ENCODE measurements around the gene OTOS.

Gene OTOS

DNA sequence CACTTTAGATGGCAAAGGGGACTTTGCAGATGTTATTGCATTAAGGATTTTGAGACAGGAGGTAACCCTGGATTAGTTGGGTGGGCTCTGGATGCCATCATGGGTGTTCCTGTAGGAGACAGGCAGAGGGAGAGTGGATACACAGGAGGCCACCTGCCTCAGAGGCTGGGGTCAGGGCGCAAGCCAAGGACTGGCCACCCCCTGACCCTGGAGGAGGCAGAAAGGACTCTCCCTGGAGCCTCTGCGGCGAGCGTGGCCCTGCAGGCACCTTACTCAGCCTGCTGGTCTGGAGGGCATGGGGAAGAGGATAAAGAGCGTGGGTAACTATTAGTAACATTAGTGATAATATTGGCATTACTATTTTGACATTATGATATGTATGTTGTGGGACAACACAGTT, 21.6 kb upstream of the OTOS start:
- H3K4me3 ChIP-seq (ENCODE audit: low read depth in 1 of 2, low read length in 2 of 2), result no peak overlapping the region
- no peak overlapping the region for H3K27ac ChIP-seq (ENCODE audit: low read depth, low read length)
- H3K27me3 ChIP-seq (ENCODE audit: control insufficient read depth in 1 of 2, insufficient read depth in 2 of 2, low read length in 2 of 2), result no peaks in the 10 kb centered on the region
- H3K9ac ChIP-seq (ENCODE audit: low read depth in 1 of 2, low read length in 2 of 2), result no peak overlapping the region
- no peaks in the 10 kb centered on the region for H3K4me1 ChIP-seq (ENCODE audit: control insufficient read depth in 1 of 2, insufficient read depth in 2 of 2, low read length in 2 of 2)
- H3K9me3 ChIP-seq (ENCODE audit: control insufficient read depth in 1 of 2, low read length in 2 of 2), result peaks cover 3 to 7% of the 10 kb centered on the region in 2 donors
- H3K36me3 ChIP-seq (ENCODE audit: control insufficient read depth in 1 of 2, insufficient read depth in 2 of 2, low read length in 2 of 2), result no peaks in the 10 kb centered on the region

DNA sequence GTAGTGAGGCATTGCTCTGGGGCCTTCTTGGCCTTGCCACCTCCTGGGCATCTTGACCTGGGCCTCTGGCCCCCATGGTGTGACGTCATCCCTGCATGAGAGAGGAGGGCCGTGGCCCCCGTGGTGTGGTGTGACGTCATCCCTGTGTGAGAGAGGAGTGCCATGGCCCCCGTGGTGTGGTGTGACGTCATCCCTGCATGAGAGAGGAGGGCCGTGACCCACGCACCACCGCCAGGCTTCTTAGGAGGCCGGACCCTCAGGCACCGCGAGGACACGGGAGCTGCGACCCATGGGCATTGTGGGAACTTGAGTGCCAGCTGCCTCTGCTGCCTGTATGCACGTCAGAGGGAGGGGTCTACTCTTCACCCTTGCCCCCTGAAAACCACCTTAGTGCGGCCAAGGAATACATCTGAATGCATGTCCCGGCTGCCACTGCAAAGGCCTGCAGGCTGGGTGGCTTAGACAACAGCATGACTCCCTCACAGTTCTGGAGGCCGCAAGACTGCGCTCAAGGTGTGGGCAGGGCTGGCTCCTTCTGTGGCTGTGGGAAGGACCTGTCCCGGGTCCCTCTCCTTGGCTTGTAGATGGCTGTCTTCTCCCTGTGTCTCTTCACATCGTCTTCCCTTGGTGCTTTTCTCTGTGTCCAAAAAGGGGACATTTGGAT, 20.8 kb upstream of the OTOS start:
- Histone ChIP-seq H3K36me3 (ENCODE audit: control insufficient read depth in 1 of 2, insufficient read depth in 2 of 2, low read length in 2 of 2) (no peaks in the 10 kb centered on the region), H3K9me3 (ENCODE audit: control insufficient read depth in 1 of 2, low read length in 2 of 2) (peaks cover 3 to 7% of the 10 kb centered on the region in 2 donors), H3K9ac (ENCODE audit: low read depth in 1 of 2, low read length in 2 of 2) (no peak overlapping the region), H3K4me3 (ENCODE audit: low read depth in 1 of 2, low read length in 2 of 2) (no peak overlapping the region), H3K27me3 (ENCODE audit: control insufficient read depth in 1 of 2, insufficient read depth in 2 of 2, low read length in 2 of 2) (no peaks in the 10 kb centered on the region), H3K4me1 (ENCODE audit: control insufficient read depth in 1 of 2, insufficient read depth in 2 of 2, low read length in 2 of 2) (no peaks in the 10 kb centered on the region), H3K27ac (ENCODE audit: low read depth, low read length) (no peak overlapping the region)

DNA sequence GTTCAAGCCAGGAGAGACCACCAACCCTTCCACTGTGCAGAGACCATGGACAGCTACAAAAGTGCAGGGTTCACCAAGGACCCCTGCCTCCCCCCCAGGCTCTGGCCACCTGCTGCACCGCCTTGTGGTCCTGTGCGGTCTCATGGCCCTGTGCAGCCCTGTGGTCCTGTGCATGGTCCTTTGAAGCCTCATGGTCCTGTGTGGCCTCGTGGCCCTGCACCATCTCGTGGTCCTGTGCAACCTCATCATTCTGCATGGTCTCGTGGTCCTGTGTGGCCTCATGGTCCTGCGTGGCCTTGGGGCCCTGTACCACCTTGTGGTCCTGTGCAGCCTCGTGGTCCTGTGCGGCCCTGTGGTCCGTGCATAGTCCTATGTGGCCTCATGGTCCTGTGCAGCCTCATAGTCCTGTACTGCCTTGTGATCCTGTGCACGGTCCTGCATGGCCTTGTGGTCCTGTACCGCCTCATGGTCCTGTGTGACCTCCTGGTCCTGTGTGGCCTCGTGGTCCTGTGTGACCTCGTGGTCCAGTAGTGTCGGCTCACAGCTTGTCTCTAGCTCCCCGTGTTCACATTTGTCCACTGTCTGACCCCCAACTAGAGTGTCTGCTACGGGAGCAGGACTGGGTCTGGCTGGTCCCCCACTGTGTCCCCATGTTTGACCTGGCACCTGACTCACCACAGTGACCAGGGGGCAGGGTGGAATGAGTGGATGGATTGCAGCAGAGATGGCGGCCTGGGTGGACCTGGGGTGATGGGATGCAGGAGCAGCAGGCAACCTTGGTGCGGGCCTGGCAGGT, 20.0 kb upstream of the OTOS start:
- Histone ChIP-seq H3K36me3 (ENCODE audit: control insufficient read depth in 1 of 2, insufficient read depth in 2 of 2, low read length in 2 of 2) (no peaks in the 10 kb centered on the region), H3K9me3 (ENCODE audit: control insufficient read depth in 1 of 2, low read length in 2 of 2) (peaks cover 3 to 7% of the 10 kb centered on the region in 2 donors), H3K4me1 (ENCODE audit: control insufficient read depth in 1 of 2, insufficient read depth in 2 of 2, low read length in 2 of 2) (no peaks in the 10 kb centered on the region), H3K4me3 (ENCODE audit: low read depth in 1 of 2, low read length in 2 of 2) (no peak overlapping the region), H3K9ac (ENCODE audit: low read depth in 1 of 2, low read length in 2 of 2) (no peak overlapping the region), H3K27ac (ENCODE audit: low read depth, low read length) (no peak overlapping the region), H3K27me3 (ENCODE audit: control insufficient read depth in 1 of 2, insufficient read depth in 2 of 2, low read length in 2 of 2) (no peaks in the 10 kb centered on the region)

DNA sequence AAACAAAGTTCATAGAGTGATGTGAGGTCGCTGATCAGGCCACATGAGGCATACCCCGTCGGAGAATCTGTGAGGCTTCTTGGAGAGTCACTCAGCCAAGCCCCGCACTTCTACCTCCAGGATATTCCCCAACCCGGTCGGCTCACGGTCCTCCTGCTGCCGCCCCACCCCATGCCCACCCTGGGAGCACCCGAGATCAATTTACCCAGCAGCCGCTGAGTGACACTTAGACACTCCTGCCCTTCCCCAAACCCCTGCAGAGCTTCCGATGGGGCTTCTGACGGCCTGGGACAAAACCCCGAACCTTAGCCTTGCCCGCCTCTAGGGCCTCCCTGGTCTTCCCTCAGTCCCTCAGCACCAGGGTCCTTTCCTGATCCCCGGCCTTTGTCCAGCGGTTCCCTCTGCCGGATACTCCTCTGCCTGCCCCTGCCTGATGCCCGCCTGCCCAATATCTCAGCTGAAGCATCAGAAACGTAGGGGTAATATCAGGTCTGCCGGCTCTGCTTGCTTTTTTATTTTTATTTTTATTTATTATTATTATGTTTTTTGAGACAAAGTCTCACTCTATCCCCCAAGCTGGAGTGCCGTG, 18.9 kb upstream of the OTOS start:
- no peak overlapping the region for H3K4me3 ChIP-seq (ENCODE audit: low read depth in 1 of 2, low read length in 2 of 2)
- no peaks in the 10 kb centered on the region for H3K4me1 ChIP-seq (ENCODE audit: control insufficient read depth in 1 of 2, insufficient read depth in 2 of 2, low read length in 2 of 2)
- no peaks in the 10 kb centered on the region for H3K36me3 ChIP-seq (ENCODE audit: control insufficient read depth in 1 of 2, insufficient read depth in 2 of 2, low read length in 2 of 2)
- peaks cover 3 to 7% of the 10 kb centered on the region in 2 donors for H3K9me3 ChIP-seq (ENCODE audit: control insufficient read depth in 1 of 2, low read length in 2 of 2)
- H3K27ac ChIP-seq (ENCODE audit: low read depth, low read length), result no peak overlapping the region
- H3K27me3 ChIP-seq (ENCODE audit: control insufficient read depth in 1 of 2, insufficient read depth in 2 of 2, low read length in 2 of 2), result no peaks in the 10 kb centered on the region
- no peak overlapping the region for H3K9ac ChIP-seq (ENCODE audit: low read depth in 1 of 2, low read length in 2 of 2)

DNA sequence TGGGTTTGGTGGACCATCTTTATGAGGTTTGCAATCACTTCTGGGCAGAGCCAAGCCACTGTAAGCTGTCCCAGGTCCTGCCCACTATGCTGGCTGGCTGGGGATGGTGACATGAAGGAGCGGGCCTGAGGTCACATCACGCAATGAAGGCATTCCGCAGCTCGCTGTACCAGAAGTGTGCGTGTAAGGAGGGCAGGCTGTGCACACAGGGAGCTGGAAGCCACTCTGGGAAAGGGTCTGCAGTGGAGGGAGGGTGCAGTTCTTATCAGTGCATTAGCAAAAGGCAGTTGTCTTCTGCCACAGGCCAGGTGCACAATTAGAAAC, 16.7 kb upstream of the OTOS start:
- H3K27me3 ChIP-seq (ENCODE audit: control insufficient read depth in 1 of 2, insufficient read depth in 2 of 2, low read length in 2 of 2), result no peaks in the 10 kb centered on the region

DNA sequence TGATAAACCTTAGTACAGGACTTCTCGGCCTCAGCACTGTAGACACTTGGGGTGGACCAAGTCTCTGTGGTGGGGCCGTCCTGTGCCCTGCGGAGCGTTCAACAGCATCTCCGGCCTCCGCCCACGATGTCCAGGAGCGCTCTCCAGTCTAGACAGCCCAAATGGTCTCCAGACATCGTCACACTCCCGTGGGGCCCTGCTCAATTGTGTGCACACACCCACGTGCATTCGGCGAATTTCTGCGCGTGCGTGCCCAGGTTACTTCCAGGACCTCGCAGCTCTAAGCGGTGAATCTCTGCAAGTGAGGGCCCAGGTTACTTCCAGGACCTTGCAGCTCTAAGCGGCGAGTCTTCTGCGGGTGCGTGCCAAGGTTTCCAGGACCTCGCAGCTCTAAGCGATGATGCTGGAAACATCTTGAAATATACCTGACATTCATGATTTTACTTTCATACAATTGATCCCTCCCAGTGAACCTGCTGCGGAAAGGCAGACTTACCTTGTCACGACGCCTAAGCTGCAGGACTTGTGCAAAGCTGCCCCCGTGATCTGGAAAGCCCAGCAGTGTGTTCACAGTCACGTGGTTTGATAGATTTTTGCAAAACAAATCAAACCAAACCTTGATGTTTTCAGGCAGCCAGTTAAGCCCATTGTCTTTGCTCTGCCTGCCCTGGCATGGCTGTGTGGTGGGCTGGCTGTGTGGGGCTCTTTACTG, 16.1 kb upstream of the OTOS start:
- no peak overlapping the region for H3K4me3 ChIP-seq (ENCODE audit: low read depth in 1 of 2, low read length in 2 of 2)
- no peak overlapping the region for H3K9ac ChIP-seq (ENCODE audit: low read depth in 1 of 2, low read length in 2 of 2)
- H3K9me3 ChIP-seq (ENCODE audit: control insufficient read depth in 1 of 2, low read length in 2 of 2), result no peaks in the 10 kb centered on the region
- no peak overlapping the region for H3K27ac ChIP-seq (ENCODE audit: low read depth, low read length)
- no peaks in the 10 kb centered on the region for H3K4me1 ChIP-seq (ENCODE audit: control insufficient read depth in 1 of 2, insufficient read depth in 2 of 2, low read length in 2 of 2)
- no peaks in the 10 kb centered on the region for H3K36me3 ChIP-seq (ENCODE audit: control insufficient read depth in 1 of 2, insufficient read depth in 2 of 2, low read length in 2 of 2)
- no peaks in the 10 kb centered on the region for H3K27me3 ChIP-seq (ENCODE audit: control insufficient read depth in 1 of 2, insufficient read depth in 2 of 2, low read length in 2 of 2)

More for the DNA sequence above, 16.7 kb upstream of the OTOS start:
- Histone ChIP-seq H3K4me1 (ENCODE audit: control insufficient read depth in 1 of 2, insufficient read depth in 2 of 2, low read length in 2 of 2) (no peaks in the 10 kb centered on the region), H3K4me3 (ENCODE audit: low read depth in 1 of 2, low read length in 2 of 2) (no peak overlapping the region), H3K9me3 (ENCODE audit: control insufficient read depth in 1 of 2, low read length in 2 of 2) (no peaks in the 10 kb centered on the region), H3K36me3 (ENCODE audit: control insufficient read depth in 1 of 2, insufficient read depth in 2 of 2, low read length in 2 of 2) (no peaks in the 10 kb centered on the region), H3K27ac (ENCODE audit: low read depth, low read length) (no peak overlapping the region), H3K9ac (ENCODE audit: low read depth in 1 of 2, low read length in 2 of 2) (no peak overlapping the region)

DNA sequence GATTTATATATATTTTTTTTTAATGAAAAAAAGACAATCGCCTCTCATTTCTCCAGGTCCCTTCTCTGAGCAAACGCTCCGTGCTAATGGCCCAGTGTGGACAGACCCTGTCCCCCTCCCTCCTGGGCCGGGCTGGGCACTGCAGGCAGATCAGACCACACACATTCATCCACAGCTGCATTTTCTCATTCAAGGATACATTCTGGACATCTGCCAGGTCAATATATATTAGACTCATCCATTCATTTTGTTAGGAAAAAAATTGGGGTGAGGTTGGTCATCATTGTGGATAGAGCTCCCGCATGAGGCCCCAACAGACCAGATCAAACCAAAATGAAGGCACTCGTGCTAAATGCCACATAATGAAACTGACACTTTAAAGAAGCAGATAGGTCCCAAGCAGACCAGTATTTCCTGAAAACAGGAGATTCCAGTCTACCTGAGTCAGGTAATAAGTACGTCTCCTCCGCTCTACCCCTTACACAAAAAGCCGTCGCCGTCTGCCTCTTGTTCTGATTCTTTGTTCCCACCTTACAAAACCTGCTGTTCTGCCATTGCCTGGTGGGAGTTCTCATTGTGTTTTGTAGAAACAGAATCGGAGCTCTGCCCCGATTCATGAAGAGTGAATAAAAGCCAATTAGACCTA, 15.4 kb upstream of the OTOS start:
- H3K9ac ChIP-seq (ENCODE audit: low read depth in 1 of 2, low read length in 2 of 2), result no peak overlapping the region
- H3K9me3 ChIP-seq (ENCODE audit: control insufficient read depth in 1 of 2, low read length in 2 of 2), result no peaks in the 10 kb centered on the region
- H3K4me1 ChIP-seq (ENCODE audit: control insufficient read depth in 1 of 2, insufficient read depth in 2 of 2, low read length in 2 of 2), result no peaks in the 10 kb centered on the region
- H3K27me3 ChIP-seq (ENCODE audit: control insufficient read depth in 1 of 2, insufficient read depth in 2 of 2, low read length in 2 of 2), result no peaks in the 10 kb centered on the region
- H3K27ac ChIP-seq (ENCODE audit: low read depth, low read length), result no peak overlapping the region
- H3K36me3 ChIP-seq (ENCODE audit: control insufficient read depth in 1 of 2, insufficient read depth in 2 of 2, low read length in 2 of 2), result no peaks in the 10 kb centered on the region
- H3K4me3 ChIP-seq (ENCODE audit: low read depth in 1 of 2, low read length in 2 of 2), result no peak overlapping the region

DNA sequence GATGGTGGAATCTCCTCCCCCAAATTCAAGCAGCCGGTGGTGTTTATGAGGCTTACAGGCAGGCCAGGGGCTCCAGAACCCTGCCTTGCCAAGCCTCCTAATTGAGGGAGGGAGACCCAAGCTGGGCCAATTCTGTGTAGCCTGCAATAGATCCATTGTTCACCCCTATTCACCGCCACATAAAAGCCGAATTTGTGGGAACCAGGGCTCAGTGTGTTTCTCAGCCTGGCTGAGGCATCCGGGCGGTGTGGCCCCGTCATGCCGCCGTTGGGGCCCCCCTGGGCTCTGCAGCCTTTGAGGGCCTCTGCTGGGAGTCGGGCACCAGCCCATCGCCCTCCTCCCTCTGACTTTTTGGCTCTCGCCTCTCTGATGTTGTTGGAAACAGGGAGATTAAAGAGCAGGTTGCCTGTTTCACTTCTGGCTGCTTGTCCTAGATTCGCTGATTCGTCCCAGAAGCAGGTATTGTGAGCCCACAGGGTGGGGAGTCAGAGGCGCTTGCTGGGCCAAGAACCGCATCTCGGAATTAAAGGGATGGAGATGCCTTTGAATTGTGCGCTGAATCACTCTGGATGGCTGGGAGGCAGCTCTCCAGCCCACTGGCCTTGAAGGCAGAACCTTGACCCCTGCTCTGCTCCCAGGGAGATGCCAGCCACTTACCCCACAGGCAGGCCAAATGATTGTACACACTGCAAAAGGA, 14.7 kb upstream of the OTOS start:
- H3K4me1 ChIP-seq (ENCODE audit: control insufficient read depth in 1 of 2, insufficient read depth in 2 of 2, low read length in 2 of 2), result no peaks in the 10 kb centered on the region
- H3K27ac ChIP-seq (ENCODE audit: low read depth, low read length), result no peak overlapping the region
- H3K9ac ChIP-seq (ENCODE audit: low read depth in 1 of 2, low read length in 2 of 2), result no peak overlapping the region
- no peaks in the 10 kb centered on the region for H3K9me3 ChIP-seq (ENCODE audit: control insufficient read depth in 1 of 2, low read length in 2 of 2)
- no peak overlapping the region for H3K4me3 ChIP-seq (ENCODE audit: low read depth in 1 of 2, low read length in 2 of 2)
- H3K36me3 ChIP-seq (ENCODE audit: control insufficient read depth in 1 of 2, insufficient read depth in 2 of 2, low read length in 2 of 2), result no peaks in the 10 kb centered on the region
- no peaks in the 10 kb centered on the region for H3K27me3 ChIP-seq (ENCODE audit: control insufficient read depth in 1 of 2, insufficient read depth in 2 of 2, low read length in 2 of 2)

DNA sequence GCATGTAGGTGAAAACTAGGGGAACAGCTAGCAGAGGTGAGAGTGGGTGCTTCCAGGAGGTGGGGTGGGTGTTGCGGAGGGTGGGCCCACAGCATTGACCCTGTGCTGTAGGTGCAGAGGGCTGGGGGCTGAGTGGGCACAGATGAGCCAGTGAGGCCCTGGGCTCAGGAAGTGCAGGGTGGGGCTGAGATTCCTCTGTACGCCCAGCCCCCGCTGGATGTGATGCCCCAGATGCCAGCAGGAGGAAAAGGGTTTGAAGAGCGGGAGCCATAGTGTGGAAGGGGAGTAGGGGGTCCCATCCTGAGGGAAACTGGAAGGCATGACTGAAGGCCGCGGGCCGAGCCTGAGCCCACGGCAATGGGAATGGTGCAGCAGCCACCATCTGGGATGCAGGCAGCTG, 14.1 kb upstream of the OTOS start:
- Histone ChIP-seq H3K4me1 (ENCODE audit: control insufficient read depth in 1 of 2, insufficient read depth in 2 of 2, low read length in 2 of 2) (no peaks in the 10 kb centered on the region), H3K36me3 (ENCODE audit: control insufficient read depth in 1 of 2, insufficient read depth in 2 of 2, low read length in 2 of 2) (no peaks in the 10 kb centered on the region), H3K27ac (ENCODE audit: low read depth, low read length) (no peak overlapping the region), H3K4me3 (ENCODE audit: low read depth in 1 of 2, low read length in 2 of 2) (no peak overlapping the region), H3K9ac (ENCODE audit: low read depth in 1 of 2, low read length in 2 of 2) (no peak overlapping the region), H3K9me3 (ENCODE audit: control insufficient read depth in 1 of 2, low read length in 2 of 2) (no peaks in the 10 kb centered on the region), H3K27me3 (ENCODE audit: control insufficient read depth in 1 of 2, insufficient read depth in 2 of 2, low read length in 2 of 2) (peaks cover 0 to 4% of the 10 kb centered on the region in 2 donors)

Data from duodenal mucosa (tissue), 2 donors.